NCI-H1436 treated with DMSO at 0.1 percent for 48 hours (cell line): Measurements from ENCODE around the gene NKAPL.
"Not testable (repeated sequence)": the region's sequence is repeated elsewhere in the genome, so short reads cannot be mapped to it uniquely, and the experiment has no call there.

ENCODE experiments used
- DNase-seq: peaks from one replicate; lab custom pipeline; 2025; lab: John Stamatoyannopoulos, UW

NKAPL gene

GRCh38 chr6:28296520-28297060 lies 37.5 kb downstream of the NKAPL start:
- no peak for DNase-seq

GRCh38 chr6:28303570-28303969 lies 44.5 kb downstream of the NKAPL start:
- no peak for DNase-seq

- DNase-seq = not testable (repeated sequence)
These were observed 47.3 kb downstream of the NKAPL start for GRCh38 chr6:28306363-28306762.
